ENCODE data around the gene CEP112. TPM values are rescaled to one million over a fixed set of nuclear protein-coding genes. Genes with fewer than 3 reads are reported as not detected.

The CEP112 gene
- total and polyA plus RNA-seq, 10 of the 15 experiments (the other 5 are each of a cell fraction or from before 2014, with no cell fraction given) = 0.11 to 3.8 (median 0.32) TPM; not detected in 1

DNA sequence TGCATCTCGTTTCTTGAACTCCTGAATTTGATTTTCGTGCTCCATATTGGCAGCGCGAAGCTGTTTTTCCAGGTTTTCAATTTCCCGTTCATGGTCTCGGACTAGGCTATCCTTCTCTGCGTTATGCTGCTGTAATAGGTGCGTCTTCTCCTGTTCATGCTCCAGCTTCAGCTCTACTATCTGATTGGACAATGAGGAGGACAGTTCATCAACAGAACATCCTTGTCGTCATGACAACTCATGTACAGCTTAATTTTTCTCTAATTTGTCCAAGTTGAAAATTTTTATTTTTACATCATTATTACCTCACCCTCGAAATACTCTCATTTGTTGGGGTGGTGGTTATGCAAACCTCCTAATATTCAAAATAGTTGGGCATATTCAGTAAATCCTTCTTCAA, 289.8 kb downstream of the CEP112 start:
- no peaks in the 10 kb centered on the region for H3K9me3 ChIP-seq (replicated peaks; ENCODE audit: control insufficient read depth, insufficient read depth, low read length)
- BruUV-seq (replicated peaks) = no TSS peak
- 63% methylated on average over 10 of the region's 10 CpGs for WGBS (ENCODE audit: insufficient coverage, insufficient replicate concordance, low lambda C conversion rate, missing lambda C conversion rate)
- H3K4me3 ChIP-seq = no peak overlapping the region
- H3K4me1 ChIP-seq (ENCODE audit: control insufficient read depth, insufficient read depth, low read length) = no peaks in the 10 kb centered on the region
- in situ Hi-C loops (cut with MboI) = no loop called here
- no peak overlapping the region for H2AFZ ChIP-seq (ENCODE audit: control insufficient read depth, low read depth, low read length)
- ATAC-seq (no peak), DNase-seq (ENCODE audit: low read depth, low spot score) (no peak), FAIRE-seq (no peak)
- no peaks in the 10 kb centered on the region for H3K27me3 ChIP-seq (replicated peaks in 1 of 2; ENCODE audit: control insufficient read depth in 2 of 2, insufficient read depth in 2 of 2, low read length in 1 of 2)
- H3K79me2 ChIP-seq (ENCODE audit: control insufficient read depth, insufficient read depth, low read length) = no peaks in the 10 kb centered on the region
- no peaks in the 10 kb centered on the region for H3K36me3 ChIP-seq (ENCODE audit: control insufficient read depth in 2 of 2, insufficient read depth in 2 of 2, low read length in 1 of 2)
- no peak overlapping the region for H3K9ac ChIP-seq (ENCODE audit: control insufficient read depth, insufficient read depth, low read length)
- no peaks in the 10 kb centered on the region for H4K20me1 ChIP-seq (ENCODE audit: control insufficient read depth, insufficient read depth)
- RAD21 ChIA-PET (ENCODE audit: unreplicated experiment) = no interaction called here
- SMC1A ChIA-PET (ENCODE audit: uncharacterized antibody, unreplicated experiment) = interaction anchor here (1.7 kb wide), 1 partner anchor 12 kb away, joined by 4 read pairs; no protein-coding TSS in a partner anchor
- POLR2A ChIA-PET = no interaction called here
- no peak overlapping the region for H3K4me2 ChIP-seq (ENCODE audit: control insufficient read depth, insufficient read depth)
- no peak overlapping the region for H3K27ac ChIP-seq (ENCODE audit: control insufficient read depth, insufficient read depth)
- intact Hi-C loops (cut with micrococcal nuclease; ENCODE audit: unreplicated experiment) = no loop called here
- CTCF ChIA-PET = interaction anchor here (2.2 kb wide), 1 partner anchor 12 kb away, joined by 6 read pairs; no protein-coding TSS in a partner anchor
- TF ChIP-seq RFX5 (IDR thresholded peaks at IDR 0.05; ENCODE audit: low read depth, low read length) = no peak
- TF ChIP-seq NR2C2 (IDR thresholded peaks at IDR 0.05; ENCODE audit: borderline replicate concordance, control insufficient read depth, insufficient read length, low read depth) = no peak
- TF ChIP-seq, protein P1, sequence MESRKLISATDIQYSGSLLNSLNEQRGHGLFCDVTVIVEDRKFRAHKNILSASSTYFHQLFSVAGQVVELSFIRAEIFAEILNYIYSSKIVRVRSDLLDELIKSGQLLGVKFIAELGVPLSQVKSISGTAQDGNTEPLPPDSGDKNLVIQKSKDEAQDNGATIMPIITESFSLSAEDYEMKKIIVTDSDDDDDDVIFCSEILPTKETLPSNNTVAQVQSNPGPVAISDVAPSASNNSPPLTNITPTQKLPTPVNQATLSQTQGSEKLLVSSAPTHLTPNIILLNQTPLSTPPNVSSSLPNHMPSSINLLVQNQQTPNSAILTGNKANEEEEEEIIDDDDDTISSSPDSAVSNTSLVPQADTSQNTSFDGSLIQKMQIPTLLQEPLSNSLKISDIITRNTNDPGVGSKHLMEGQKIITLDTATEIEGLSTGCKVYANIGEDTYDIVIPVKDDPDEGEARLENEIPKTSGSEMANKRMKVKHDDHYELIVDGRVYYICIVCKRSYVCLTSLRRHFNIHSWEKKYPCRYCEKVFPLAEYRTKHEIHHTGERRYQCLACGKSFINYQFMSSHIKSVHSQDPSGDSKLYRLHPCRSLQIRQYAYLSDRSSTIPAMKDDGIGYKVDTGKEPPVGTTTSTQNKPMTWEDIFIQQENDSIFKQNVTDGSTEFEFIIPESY (IDR thresholded peaks at IDR 0.05) = no peak
- TF ChIP-seq ZNF384 (IDR thresholded peaks at IDR 0.05; ENCODE audit: borderline replicate concordance, low read depth, low read length) = no peak
- no peak for TF ChIP-seq CBX3 (IDR thresholded peaks at IDR 0.05; ENCODE audit: borderline replicate concordance, low read depth)
- TF ChIP-seq FOXM1 (IDR thresholded peaks at IDR 0.05; ENCODE audit: low read depth, low read length) = no peak
- TF ChIP-seq SUZ12 (IDR thresholded peaks at IDR 0.05; ENCODE audit: unreplicated experiment) = no peak
- TF ChIP-seq, protein P2, sequence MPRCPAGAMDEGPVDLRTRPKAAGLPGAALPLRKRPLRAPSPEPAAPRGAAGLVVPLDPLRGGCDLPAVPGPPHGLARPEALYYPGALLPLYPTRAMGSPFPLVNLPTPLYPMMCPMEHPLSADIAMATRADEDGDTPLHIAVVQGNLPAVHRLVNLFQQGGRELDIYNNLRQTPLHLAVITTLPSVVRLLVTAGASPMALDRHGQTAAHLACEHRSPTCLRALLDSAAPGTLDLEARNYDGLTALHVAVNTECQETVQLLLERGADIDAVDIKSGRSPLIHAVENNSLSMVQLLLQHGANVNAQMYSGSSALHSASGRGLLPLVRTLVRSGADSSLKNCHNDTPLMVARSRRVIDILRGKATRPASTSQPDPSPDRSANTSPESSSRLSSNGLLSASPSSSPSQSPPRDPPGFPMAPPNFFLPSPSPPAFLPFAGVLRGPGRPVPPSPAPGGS (IDR thresholded peaks at IDR 0.05; ENCODE audit: borderline replicate concordance, insufficient read depth, low read depth, low read length, poor library complexity, severe bottlenecking) = no peak
- TF ChIP-seq MYC (IDR thresholded peaks at IDR 0.05; ENCODE audit: insufficient read depth, insufficient read length, insufficient replicate concordance, low read length, severe bottlenecking) = no peak
- no peak for TF ChIP-seq CBX5 (IDR thresholded peaks at IDR 0.05; ENCODE audit: low read depth)
- no peak for TF ChIP-seq IRF4 (IDR thresholded peaks at IDR 0.05; ENCODE audit: low read depth, low read length)
- no peak for TF ChIP-seq DPF2 (IDR thresholded peaks at IDR 0.05)
- TF ChIP-seq RUNX3 (IDR thresholded peaks at IDR 0.05; ENCODE audit: low read length) = no peak
- TF ChIP-seq, protein P3, sequence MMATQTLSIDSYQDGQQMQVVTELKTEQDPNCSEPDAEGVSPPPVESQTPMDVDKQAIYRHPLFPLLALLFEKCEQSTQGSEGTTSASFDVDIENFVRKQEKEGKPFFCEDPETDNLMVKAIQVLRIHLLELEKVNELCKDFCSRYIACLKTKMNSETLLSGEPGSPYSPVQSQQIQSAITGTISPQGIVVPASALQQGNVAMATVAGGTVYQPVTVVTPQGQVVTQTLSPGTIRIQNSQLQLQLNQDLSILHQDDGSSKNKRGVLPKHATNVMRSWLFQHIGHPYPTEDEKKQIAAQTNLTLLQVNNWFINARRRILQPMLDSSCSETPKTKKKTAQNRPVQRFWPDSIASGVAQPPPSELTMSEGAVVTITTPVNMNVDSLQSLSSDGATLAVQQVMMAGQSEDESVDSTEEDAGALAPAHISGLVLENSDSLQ (IDR thresholded peaks at IDR 0.05) = no peak
- TF ChIP-seq, protein P4, sequence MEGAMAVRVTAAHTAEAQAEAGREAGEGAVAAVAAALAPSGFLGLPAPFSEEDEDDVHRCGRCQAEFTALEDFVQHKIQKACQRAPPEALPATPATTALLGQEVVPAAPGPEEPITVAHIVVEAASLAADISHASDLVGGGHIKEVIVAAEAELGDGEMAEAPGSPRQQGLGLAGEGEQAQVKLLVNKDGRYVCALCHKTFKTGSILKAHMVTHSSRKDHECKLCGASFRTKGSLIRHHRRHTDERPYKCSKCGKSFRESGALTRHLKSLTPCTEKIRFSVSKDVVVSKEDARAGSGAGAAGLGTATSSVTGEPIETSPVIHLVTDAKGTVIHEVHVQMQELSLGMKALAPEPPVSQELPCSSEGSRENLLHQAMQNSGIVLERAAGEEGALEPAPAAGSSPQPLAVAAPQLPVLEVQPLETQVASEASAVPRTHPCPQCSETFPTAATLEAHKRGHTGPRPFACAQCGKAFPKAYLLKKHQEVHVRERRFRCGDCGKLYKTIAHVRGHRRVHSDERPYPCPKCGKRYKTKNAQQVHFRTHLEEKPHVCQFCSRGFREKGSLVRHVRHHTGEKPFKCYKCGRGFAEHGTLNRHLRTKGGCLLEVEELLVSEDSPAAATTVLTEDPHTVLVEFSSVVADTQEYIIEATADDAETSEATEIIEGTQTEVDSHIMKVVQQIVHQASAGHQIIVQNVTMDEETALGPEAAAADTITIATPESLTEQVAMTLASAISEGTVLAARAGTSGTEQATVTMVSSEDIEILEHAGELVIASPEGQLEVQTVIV (IDR thresholded peaks at IDR 0.05; ENCODE audit: borderline replicate concordance, partially characterized antibody) = no peak
- TF ChIP-seq BCL11A (IDR thresholded peaks at IDR 0.05; ENCODE audit: low read depth, low read length) = no peak

All from GM12878 (cell line).